ENCODE measurements around the gene LRRC4. TPM values are rescaled to one million over a fixed set of nuclear protein-coding genes. Genes with fewer than 3 reads are reported as not detected.

The LRRC4 gene
- total RNA-seq, 1 experiment from 2014 or later = 0.39 TPM

- TF ChIP-seq CTCF (conservative IDR thresholded peaks at IDR 0.05) (no peak), EZH2 (IDR thresholded peaks at IDR 0.05; ENCODE audit: low read depth) (no peak)
- Histone ChIP-seq H3K4me3 (no peak overlapping the region), H4K20me1 (ENCODE audit: insufficient read depth) (no peaks in the 10 kb centered on the region), H2AFZ (no peak overlapping the region), H3K4me2 (no peak overlapping the region), H3K36me3 (ENCODE audit: low read depth) (no peaks in the 10 kb centered on the region), H3K79me2 (ENCODE audit: low read depth) (no peaks in the 10 kb centered on the region), H3K9me3 (ENCODE audit: insufficient read depth, low read depth) (no peaks in the 10 kb centered on the region), H3K27me3 (ENCODE audit: insufficient read depth, low read depth) (no peaks in the 10 kb centered on the region), H3K27ac (no peak overlapping the region), H3F3A (ENCODE audit: insufficient read depth, low read depth) (no peaks in the 10 kb centered on the region), H3K4me1 (replicated peaks; ENCODE audit: insufficient read depth) (no peaks in the 10 kb centered on the region), H3K9me2 (ENCODE audit: insufficient read depth) (no peaks in the 10 kb centered on the region)
- ChIA-PET POLR2A (ENCODE audit: unreplicated experiment) (no interaction called here), CTCF (no interaction called here)
- no TSS peak for BruUV-seq (replicated peaks)
- intact Hi-C loops (cut with micrococcal nuclease; ENCODE audit: unreplicated experiment) = no loop called here
- DNase-seq = no peak
Measured at GRCh38 chr7:128042012-128042411, 10.8 kb upstream of the LRRC4 start.

- Histone ChIP-seq H3K4me3 (no peak overlapping the region), H3K4me2 (no peak overlapping the region), H3K79me2 (ENCODE audit: low read depth) (no peaks in the 10 kb centered on the region), H3K27me3 (ENCODE audit: insufficient read depth, low read depth) (no peaks in the 10 kb centered on the region), H3K9me3 (ENCODE audit: insufficient read depth, low read depth) (no peaks in the 10 kb centered on the region), H2AFZ (no peak overlapping the region), H4K20me1 (ENCODE audit: insufficient read depth) (no peaks in the 10 kb centered on the region), H3K4me1 (replicated peaks; ENCODE audit: insufficient read depth) (no peaks in the 10 kb centered on the region), H3F3A (ENCODE audit: insufficient read depth, low read depth) (no peaks in the 10 kb centered on the region), H3K9me2 (ENCODE audit: insufficient read depth) (no peaks in the 10 kb centered on the region), H3K27ac (no peak overlapping the region), H3K36me3 (ENCODE audit: low read depth) (no peaks in the 10 kb centered on the region)
- TF ChIP-seq CTCF (conservative IDR thresholded peaks at IDR 0.05) (no peak), EZH2 (IDR thresholded peaks at IDR 0.05; ENCODE audit: low read depth) (no peak)
- CTCF ChIA-PET = interaction anchor here (0.8 kb wide), 1 partner anchor 15 kb away, joined by 4 read pairs; no protein-coding TSS in a partner anchor
- intact Hi-C loops (cut with micrococcal nuclease; ENCODE audit: unreplicated experiment) = no loop called here
- no TSS peak for BruUV-seq (replicated peaks)
- POLR2A ChIA-PET (ENCODE audit: unreplicated experiment) = interaction anchor here (0.6 kb wide), 1 partner anchor 57 kb away, joined by 4 read pairs; no protein-coding TSS in a partner anchor
- DNase-seq = peak in 1 of 2 experiments; percentile 50
Measured at GRCh38 chr7:128041203-128041602, 10.0 kb upstream of the LRRC4 start.

- no peaks in the 10 kb centered on the region for H3K79me2 ChIP-seq (ENCODE audit: low read depth)
- POLR2A ChIA-PET (ENCODE audit: unreplicated experiment) = interaction anchor here (0.6 to 0.7 kb wide), 2 partner anchors 11 to 259 kb away, joined by 4 to 7 read pairs; no protein-coding TSS in a partner anchor
- CTCF ChIA-PET = interaction anchor here (0.8 kb wide), 1 partner anchor 46 kb away, joined by 3 read pairs; no protein-coding TSS in a partner anchor
- no peaks in the 10 kb centered on the region for H3K4me1 ChIP-seq (replicated peaks; ENCODE audit: insufficient read depth)
- H3F3A ChIP-seq (ENCODE audit: insufficient read depth, low read depth) = no peaks in the 10 kb centered on the region
- TF ChIP-seq EZH2 (IDR thresholded peaks at IDR 0.05; ENCODE audit: low read depth) (no peak), CTCF (conservative IDR thresholded peaks at IDR 0.05) (no peak)
- no peaks in the 10 kb centered on the region for H3K36me3 ChIP-seq (ENCODE audit: low read depth)
- H3K27me3 ChIP-seq (ENCODE audit: insufficient read depth, low read depth) = no peaks in the 10 kb centered on the region
- H3K9me3 ChIP-seq (ENCODE audit: insufficient read depth, low read depth) = no peaks in the 10 kb centered on the region
- no peak overlapping the region for H3K4me3 ChIP-seq
- H3K9me2 ChIP-seq (ENCODE audit: insufficient read depth) = no peaks in the 10 kb centered on the region
- no peaks in the 10 kb centered on the region for H4K20me1 ChIP-seq (ENCODE audit: insufficient read depth)
- no TSS peak for BruUV-seq (replicated peaks)
- no peak overlapping the region for H3K4me2 ChIP-seq
- H2AFZ ChIP-seq = no peak overlapping the region
- intact Hi-C loops (cut with micrococcal nuclease; ENCODE audit: unreplicated experiment) = no loop called here
- H3K27ac ChIP-seq = no peak overlapping the region
- DNase-seq = no peak
Measured at GRCh38 chr7:128040205-128040604, 9.0 kb upstream of the LRRC4 start.
